C1 segment of cervical spinal cord (tissue), 14 donors: Measurements from ENCODE around the gene TNFRSF21.
"Not testable (repeated sequence)": the region's sequence is repeated elsewhere in the genome, so short reads cannot be mapped to it uniquely, and the experiment has no call there.

ENCODE experiments used
- DNase-seq, 14 donors: peaks; one replicate each; lab custom pipeline; 2025; lab: John Stamatoyannopoulos, UW

Gene TNFRSF21

GRCh38 chr6:47252633-47253032, 57.1 kb downstream of the TNFRSF21 start:
- DNase-seq = no peak

DNA sequence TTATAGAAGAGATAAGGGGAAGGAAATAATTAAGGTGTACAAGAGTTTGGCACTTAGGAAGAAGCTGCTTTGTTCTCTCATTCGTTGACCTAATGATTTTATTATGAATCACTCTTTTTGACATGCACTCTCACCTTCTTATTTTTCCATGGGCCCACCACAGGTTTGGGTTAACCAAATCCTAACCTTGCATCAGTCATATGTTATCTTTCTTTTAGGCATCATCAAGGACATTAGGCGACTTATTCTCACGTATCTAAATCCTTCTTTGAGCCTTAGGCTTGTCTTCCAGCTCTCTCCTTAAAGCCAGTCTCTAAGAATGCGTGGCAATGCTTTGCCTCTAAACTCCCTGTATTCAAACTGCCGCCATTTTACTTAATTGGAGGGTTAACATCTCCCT, 58.3 kb downstream of the TNFRSF21 start:
- no peak for DNase-seq

DNA sequence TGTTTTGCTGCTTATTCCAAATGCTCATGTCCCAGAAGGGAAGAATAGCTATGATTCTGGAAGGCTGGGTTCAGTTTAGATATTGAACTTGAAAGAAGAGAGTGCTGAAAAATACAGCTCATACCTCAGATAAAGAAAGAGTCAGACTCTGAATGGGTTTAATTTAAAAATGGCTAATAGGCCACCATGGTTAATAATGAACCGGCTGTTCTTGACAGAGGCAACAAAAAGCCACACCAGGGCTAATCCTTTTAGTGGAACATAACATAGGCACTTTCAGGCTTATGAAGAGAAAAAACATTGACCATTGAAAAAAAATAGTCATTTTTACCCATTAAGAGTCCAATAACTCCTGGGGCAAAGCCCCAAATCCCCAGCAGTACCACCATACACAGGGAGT, 59.4 kb downstream of the TNFRSF21 start:
- DNase-seq = no peak

- DNase-seq = no peak
Observed at GRCh38 chr6:47248446-47248845, 61.3 kb downstream of the TNFRSF21 start.

DNA sequence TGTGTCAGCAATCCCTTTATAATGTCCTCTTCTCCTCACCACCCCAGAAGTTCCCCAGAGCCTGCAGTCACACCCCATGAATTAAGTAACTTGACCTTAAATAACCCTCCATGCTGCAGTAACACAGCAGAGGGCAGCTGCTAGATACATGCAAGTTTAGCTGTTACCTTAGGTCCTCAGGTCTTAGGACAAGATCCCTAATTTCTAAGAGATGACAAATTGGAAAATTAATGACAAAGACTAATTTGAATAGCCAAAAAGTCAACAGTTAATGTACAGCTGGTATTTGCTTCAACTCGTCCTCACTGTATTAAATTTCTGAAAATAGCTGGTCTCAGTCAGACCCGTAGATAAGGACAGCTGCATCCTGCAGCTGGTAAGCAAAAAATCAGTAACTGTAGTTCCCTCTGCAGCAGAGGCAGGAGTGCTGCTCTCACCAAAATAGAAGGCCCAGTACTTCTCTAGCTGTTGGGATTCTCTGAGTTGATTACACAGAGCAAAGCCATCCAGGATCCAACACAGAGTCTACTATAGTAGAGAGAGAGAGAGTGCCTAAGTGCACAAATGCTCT, 62.4 kb downstream of the TNFRSF21 start:
- DNase-seq = no peak

DNA sequence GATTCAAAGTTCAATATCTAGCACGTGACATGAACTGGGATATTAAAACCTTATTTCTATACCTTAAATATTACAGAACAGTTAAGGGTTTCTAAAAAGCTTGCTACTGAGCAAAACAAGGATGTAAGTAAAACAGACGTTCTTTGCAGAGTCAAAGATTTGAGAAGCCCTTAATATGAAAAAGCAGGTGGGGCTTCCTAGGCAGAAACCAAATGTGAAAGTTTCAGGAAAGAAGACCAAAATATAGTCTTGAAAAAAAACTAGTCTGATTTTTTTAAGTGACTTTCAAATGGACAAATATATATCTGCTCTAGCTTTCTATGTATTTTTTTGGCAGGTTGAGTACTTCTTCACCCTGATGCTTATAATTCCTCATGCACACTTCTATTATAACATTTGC, 63.2 kb downstream of the TNFRSF21 start:
- no peak for DNase-seq

DNA sequence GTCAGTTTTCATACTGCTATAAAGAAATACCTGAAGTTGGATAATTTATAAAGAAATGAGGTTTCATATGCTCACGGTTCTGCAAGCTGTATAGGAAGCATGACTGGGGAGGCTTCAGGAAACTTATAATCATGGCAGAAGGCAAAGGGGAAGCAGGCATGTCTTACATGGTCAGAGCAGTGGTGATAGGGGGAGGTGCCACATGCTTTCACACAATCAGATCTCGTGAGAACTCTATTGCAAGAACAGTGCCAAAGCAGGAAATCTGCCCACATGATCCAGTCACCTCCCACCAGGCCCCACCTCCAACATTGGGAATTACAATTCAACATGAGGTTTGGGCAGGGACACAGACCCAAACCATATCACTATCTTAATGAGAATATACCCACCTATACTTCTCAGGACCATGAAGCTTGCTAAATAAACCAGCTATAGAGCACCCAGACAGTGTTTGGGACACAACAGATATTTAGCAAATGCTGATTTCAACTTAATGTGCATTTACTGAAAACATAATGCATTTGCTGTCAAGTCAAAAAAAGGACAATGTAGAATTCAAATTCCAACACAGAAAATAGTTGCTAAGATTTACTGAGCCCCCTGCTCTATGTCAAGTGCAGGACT, 63.8 kb downstream of the TNFRSF21 start:
- DNase-seq = no peak

- peak; percentile 11 to 91 (median 70) for DNase-seq
Observed at GRCh38 chr6:47242483-47243386, 67.0 kb downstream of the TNFRSF21 start.

- DNase-seq = peak in 1 of 14 donors; percentile 77
Observed at GRCh38 chr6:47241742-47242482, 67.8 kb downstream of the TNFRSF21 start.

DNA sequence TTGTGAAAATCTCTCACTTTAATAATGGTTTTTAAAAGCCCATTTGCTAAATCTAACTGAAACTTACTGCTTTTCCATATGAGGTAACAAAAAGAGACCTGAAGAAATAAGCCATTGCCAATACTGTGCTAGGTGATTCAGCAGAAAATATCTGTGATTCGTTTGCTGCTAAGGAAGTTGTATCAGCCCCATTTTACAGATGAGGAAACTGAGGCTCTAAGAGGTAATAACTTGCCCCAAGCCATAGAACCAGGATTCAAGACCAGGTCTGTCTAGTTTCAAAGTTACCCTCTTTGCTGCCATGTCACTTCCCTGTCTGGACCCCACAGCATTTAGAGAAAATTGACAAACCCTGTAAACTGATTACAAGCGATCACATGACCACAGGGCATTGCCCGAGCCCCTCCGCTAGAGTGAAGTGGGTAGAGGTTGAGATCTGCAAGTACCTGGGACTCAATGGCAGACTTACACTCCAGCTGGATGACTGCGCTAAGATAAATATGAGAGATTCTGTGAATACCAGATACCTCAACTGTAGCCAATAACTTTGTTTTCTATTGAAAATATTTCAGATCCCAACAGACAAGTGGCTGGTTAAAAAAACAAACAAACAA, 69.3 kb downstream of the TNFRSF21 start:
- DNase-seq = no peak

DNA sequence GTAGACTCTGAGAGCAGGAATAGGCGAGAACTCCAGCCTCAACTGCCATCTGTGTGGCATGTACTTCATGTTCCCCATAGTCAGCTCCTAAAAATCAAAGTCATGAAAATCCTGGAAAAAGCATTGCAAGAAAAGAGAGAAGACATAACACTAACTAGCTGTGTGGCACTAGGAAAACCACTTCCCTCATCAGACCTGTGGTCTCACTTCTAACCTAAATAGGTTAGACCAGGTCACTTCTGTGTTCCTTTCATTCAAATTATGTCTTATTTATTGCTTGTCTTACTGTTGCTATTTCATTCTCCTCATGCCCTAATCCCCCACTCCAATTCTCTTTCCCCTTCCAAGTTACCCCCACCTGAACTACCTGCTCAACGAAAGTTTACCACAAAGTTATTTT, 70.2 kb downstream of the TNFRSF21 start:
- no peak for DNase-seq

DNA sequence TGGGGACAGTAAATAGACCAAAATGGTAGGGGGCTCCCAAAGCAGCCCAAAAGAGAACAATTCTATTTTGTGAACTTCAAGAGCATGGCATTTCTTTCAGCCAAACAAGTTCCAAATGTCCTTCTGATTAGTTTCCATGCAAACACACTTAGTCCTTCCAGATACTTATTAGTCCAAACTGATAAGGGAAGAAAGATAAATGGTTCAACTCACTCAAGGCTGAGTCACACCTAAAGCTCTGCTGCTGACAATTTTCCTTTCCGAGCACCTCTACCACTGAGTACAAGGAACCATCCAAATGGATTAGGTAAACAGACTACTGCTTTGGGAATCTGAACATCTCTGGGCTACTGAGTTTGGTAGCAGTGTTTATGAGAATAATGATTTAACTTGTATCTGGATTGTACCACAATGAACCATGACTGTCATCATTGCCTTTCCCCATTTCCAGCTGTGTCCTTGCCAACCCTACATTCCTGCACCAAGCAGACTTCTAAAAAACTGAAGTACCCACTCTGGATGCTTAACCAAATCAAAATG, 71.2 kb downstream of the TNFRSF21 start:
- DNase-seq = no peak

DNA sequence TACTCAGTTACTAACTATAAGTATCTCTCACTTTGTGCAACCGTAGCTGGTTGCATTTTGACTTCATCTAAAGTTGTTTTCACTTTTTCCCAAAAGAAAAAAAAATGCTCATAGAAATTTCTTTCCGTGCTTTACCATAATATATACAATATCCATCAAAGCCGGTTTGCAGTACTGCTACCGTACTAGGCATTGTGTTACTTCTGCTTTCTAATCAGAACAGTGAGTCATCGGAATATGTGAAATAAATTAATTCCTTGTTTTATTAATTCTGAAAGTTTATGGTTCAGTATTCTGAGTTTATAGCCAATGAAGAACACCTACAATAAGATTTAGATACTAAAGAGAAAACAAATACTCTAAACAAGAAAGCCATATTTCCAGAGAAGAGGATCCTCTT, 72.5 kb downstream of the TNFRSF21 start:
- no peak for DNase-seq

GRCh38 chr6:47235964-47236760, 73.5 kb downstream of the TNFRSF21 start:
- no peak for DNase-seq

DNA sequence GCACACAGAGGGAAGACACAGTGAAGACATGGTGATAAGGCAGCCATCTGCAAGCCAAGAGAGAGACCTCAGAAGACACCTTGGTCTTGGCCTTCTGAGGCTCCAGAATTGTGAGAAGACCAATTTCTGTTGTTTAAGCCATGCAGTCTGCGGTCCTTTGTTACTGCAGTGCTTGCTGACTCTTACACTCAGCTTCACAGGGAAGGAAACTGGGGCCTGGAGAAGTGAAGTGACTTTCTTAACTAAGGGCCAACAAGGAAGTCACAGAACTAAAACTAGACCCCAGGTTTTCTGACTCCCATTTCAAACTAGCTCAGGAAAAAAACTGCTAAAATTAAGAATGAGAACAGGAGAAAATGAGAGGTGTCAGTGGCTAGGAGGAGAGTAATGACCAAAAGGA, 74.3 kb downstream of the TNFRSF21 start:
- DNase-seq = no peak

GRCh38 chr6:47234266-47234933, 75.3 kb downstream of the TNFRSF21 start:
- no peak for DNase-seq

DNA sequence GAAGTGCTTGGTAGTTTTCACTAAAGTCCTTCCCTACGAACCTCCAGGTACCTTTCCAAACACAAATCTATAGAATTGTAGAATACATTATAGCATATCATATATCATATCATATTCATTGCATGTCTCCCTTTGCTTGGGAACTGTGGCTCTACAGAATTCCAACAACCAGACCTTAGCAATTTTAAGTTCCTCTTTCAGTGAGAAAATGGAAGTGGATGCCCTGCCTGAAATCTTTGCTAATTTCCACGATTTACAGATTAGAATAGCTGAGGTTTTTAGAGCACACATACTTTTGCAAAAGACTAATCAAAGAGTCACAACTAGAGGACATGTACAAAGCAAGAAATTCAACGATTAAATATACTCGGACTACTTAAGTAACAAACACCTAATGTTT, 78.6 kb downstream of the TNFRSF21 start:
- DNase-seq = no peak

GRCh38 chr6:47230579-47230978, 79.1 kb downstream of the TNFRSF21 start:
- DNase-seq = no peak

DNA sequence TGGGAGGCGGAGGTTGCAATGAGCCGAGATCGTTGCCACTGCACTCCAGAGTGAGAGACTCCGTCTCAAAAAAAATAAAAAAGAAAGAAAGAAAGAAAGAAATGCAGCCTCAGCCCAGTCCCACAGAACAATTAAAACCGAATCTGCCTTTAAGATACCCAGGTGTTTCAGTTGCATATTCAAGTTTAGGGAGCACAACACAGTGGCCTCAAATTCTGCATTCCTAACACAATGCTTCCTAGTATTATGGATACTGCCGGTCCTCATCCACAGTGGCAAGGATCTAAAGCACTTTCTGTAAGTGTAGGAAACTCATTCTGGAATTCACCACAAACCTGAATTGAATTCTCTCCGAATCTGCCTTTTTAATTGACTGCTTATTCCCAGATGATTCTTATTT, 80.5 kb downstream of the TNFRSF21 start:
- no peak for DNase-seq

- not testable (repeated sequence) for DNase-seq
Observed at GRCh38 chr6:47228093-47228492, 81.6 kb downstream of the TNFRSF21 start.
